B cell (primary cell): ENCODE results near the gene ZNF648. TPM values are rescaled to one million over a fixed set of nuclear protein-coding genes. Genes with fewer than 3 reads are reported as not detected.

ENCODE experiments used
- ATAC-seq: fragments of 200-7000 bp; cut with Tn5 transposase; one replicate; pipeline ENCODE4 v1.10.0; 2021; ENCODE audit warnings: low read depth, mild to moderate bottlenecking, moderate number of reproducible peaks, moderate library complexity
- CTCF ChIA-PET: fragments of 350-600 bp; sonication (Branson Sonifier 250); formaldehyde crosslinking; loops from one replicate; lab custom pipeline; 2021; ENCODE audit warnings: antibody characterized with exemption, inconsistent platforms; lab: Charles Lee
- POLR2A ChIA-PET: fragments of 350-600 bp; sonication (Branson Sonifier 250); formaldehyde crosslinking; loops from one replicate; lab custom pipeline; 2021; ENCODE audit warnings: antibody characterized with exemption; lab: Charles Lee
- DNase-seq: peaks from one replicate; pipeline ENCODE4 v3.0.0; 2013
- H2AFZ ChIP-seq: 2 replicates; pipeline ENCODE4 v1.6.1; 2012; ENCODE audit warnings: mild to moderate bottlenecking, low read depth, low read length; ENCODE audit not compliant: insufficient read depth, poor library complexity, severe bottlenecking
- H3K27ac ChIP-seq, 2 donors: 1 replicate in 1 of 2; 2 replicates in 1 of 2; pipeline ENCODE4 v1.5.1; 2012 to 2013; ENCODE audit warnings: low read length in 2 of 2, mild to moderate bottlenecking in 2 of 2, moderate library complexity in 1 of 2
- H3K27me3 ChIP-seq, 4 experiments: fragments of 200-600 bp in 1 of 4; sonication (generic) in 1 of 4; replicated peaks in 1 of 4; 1 replicate in 2 of 4; 2 replicates in 2 of 4; pipeline versions ENCODE4 v1.6.1 to v1.7.0; 2013 to 2016; ENCODE audit warnings: low read length in 3 of 4, mild to moderate bottlenecking in 2 of 4, mixed read lengths in 1 of 4, moderate library complexity in 1 of 4; ENCODE audit not compliant: insufficient read depth in 4 of 4, control insufficient read depth in 3 of 4; ENCODE audit errors: control extremely low read depth in 1 of 4
- H3K36me3 ChIP-seq, 2 experiments: replicated peaks in 1 of 2; 1 replicate in 1 of 2; 2 replicates in 1 of 2; pipeline versions ENCODE4 v1.6.1 to v1.7.1; 2013; ENCODE audit warnings: low read length in 1 of 2; ENCODE audit not compliant: insufficient read depth in 2 of 2, control insufficient read depth in 1 of 2; ENCODE audit errors: control extremely low read depth in 1 of 2, extremely low read depth in 1 of 2
- H3K4me1 ChIP-seq, 2 donors: fragments of 200-600 bp in 1 of 2; sonication (generic) in 1 of 2; 1 replicate in 1 of 2; 2 replicates in 1 of 2; pipeline versions ENCODE4 v1.5.1 to v1.6.1; 2013 to 2017; ENCODE audit warnings: low read length in 2 of 2; ENCODE audit not compliant: control insufficient read depth in 2 of 2, insufficient read depth in 2 of 2
- H3K4me2 ChIP-seq: replicated peaks from 2 replicates; pipeline ENCODE3; 2012; ENCODE audit warnings: mild to moderate bottlenecking, low read depth, low read length; ENCODE audit not compliant: poor library complexity, severe bottlenecking
- H3K4me3 ChIP-seq, 5 experiments: fragments of 200-600 bp in 1 of 5; sonication (generic) in 1 of 5; 1 replicate in 3 of 5; 2 replicates in 2 of 5; pipeline versions ENCODE4 v1.5.1 to v1.7.0; 2011 to 2016; ENCODE audit warnings: low read length in 4 of 5, mild to moderate bottlenecking in 4 of 5, low read depth in 2 of 5, control low read depth in 1 of 5, moderate library complexity in 1 of 5; ENCODE audit not compliant: insufficient read depth in 1 of 5; ENCODE audit errors: control extremely low read depth in 1 of 5, extremely low read depth in 1 of 5
- H3K79me2 ChIP-seq: fragments of 200-600 bp; sonication (generic); one replicate; pipeline ENCODE4 v1.6.0; 2016; ENCODE audit warnings: low read length; ENCODE audit not compliant: control insufficient read depth, insufficient read depth
- H3K9ac ChIP-seq: fragments of 200-600 bp; sonication (generic); 2 replicates; pipeline ENCODE4 v1.6.1; 2017; ENCODE audit warnings: mild to moderate bottlenecking, low read length, moderate library complexity
- H3K9me3 ChIP-seq, 3 donors: one replicate each; pipeline versions ENCODE4 v1.6.1 to v1.7.1; 2013; ENCODE audit warnings: low read length in 2 of 3; ENCODE audit not compliant: control insufficient read depth in 2 of 3, insufficient read depth in 1 of 3; ENCODE audit errors: control extremely low read depth in 1 of 3
- H4K20me1 ChIP-seq: 2 replicates; pipeline ENCODE4 v1.6.0; 2012; ENCODE audit warnings: mild to moderate bottlenecking, low read length; ENCODE audit not compliant: insufficient read depth, control insufficient read depth, poor library complexity, severe bottlenecking
- H3K27ac Mint-ChIP-seq: one replicate; pipeline ENCODE4 v1.8.0; 2021; ENCODE audit warnings: mixed read lengths
- H3K27me3 Mint-ChIP-seq: one replicate; pipeline ENCODE4 v1.8.0; 2021; ENCODE audit warnings: mixed read lengths
- H3K4me1 Mint-ChIP-seq: one replicate; pipeline ENCODE4 v1.8.0; 2021; ENCODE audit warnings: mixed read lengths
- H3K4me3 Mint-ChIP-seq: one replicate; pipeline ENCODE4 v1.8.0; 2021; ENCODE audit warnings: mixed read lengths
- H3K9me3 Mint-ChIP-seq: one replicate; pipeline ENCODE4 v1.8.0; 2022; ENCODE audit warnings: mixed read lengths; ENCODE audit not compliant: insufficient read depth
- EZH2 ChIP-seq: IDR thresholded peaks from 2 replicates; pipeline ENCODE4 v1.6.1; 2012; ENCODE audit warnings: borderline replicate concordance, low read depth, mild to moderate bottlenecking, moderate library complexity, low read length; ENCODE audit not compliant: insufficient read depth, poor library complexity, severe bottlenecking
- WGBS: methylation state at CpG from one replicate; pipeline ENCODE4 v1.1.5; 2013; ENCODE audit warnings: missing lambda C conversion rate; ENCODE audit not compliant: insufficient coverage; 5-methylcytosine and 5-hydroxymethylcytosine counted together
- intact Hi-C: fragments of 100-400 bp; cut with micrococcal nuclease; formaldehyde crosslinking; loops from one replicate; pipeline ENCODE4 v1.10.0; 2022
- polyA plus RNA-seq: library from polyadenylated mRNA; depleted of rRNA; stranded (reverse); fragments of >200 nt; gene quantifications from 2 replicates; pipeline ENCODE4 v1.2.3, GENCODE V29; 2012
- total RNA-seq, 2 donors: library from RNA; stranded (reverse); fragments of 120-200 nt in 1 of 2; gene quantifications; 1 replicate in 1 of 2; 2 replicates in 1 of 2; pipeline versions ENCODE4 v1.2.3 to v1.2.4, GENCODE V29; 2013 to 2022
- TF ChIP-seq, protein P1 (sequence below): fragments of 200-600 bp; IDR thresholded peaks from one replicate; pipeline ENCODE4 v1.8.0; 2022; ENCODE audit warnings: antibody characterized with exemption, mild to moderate bottlenecking

Gene ZNF648
- total and polyA plus RNA-seq, 2 donors (not counting 1 experiment from before 2014, with no cell fraction given), result not detected

GRCh38 chr1:182052355-182052754 is 9.2 kb downstream of the ZNF648 start:
- no peak overlapping the region for H3K27ac Mint-ChIP-seq
- no peak overlapping the region for H3K4me2 ChIP-seq
- ATAC-seq, result no peak

GRCh38 chr1:182051938-182052337 is 9.6 kb downstream of the ZNF648 start:
- Histone ChIP-seq H3K4me1 (no peaks in the 10 kb centered on the region), H3K9me3 (no peaks in the 10 kb centered on the region), H3K36me3 (no peaks in the 10 kb centered on the region), H3K27me3 (peaks cover 0 to 10% (median 3%) of the 10 kb centered on the region in 4 experiments), H3K79me2 (no peaks in the 10 kb centered on the region), H3K4me2 (no peak overlapping the region), H4K20me1 (no peaks in the 10 kb centered on the region), H3K27ac (no peak overlapping the region), H2AFZ (no peak overlapping the region), H3K4me3 (no peak overlapping the region), H3K9ac (no peak overlapping the region)
- no peaks in the 10 kb centered on the region for H3K4me1 Mint-ChIP-seq
- ChIA-PET POLR2A (no interaction called here), CTCF (interaction anchor here (5.4 kb wide), 1 partner anchor 573 kb away, joined by 82 read pairs; no protein-coding TSS in a partner anchor)
- peaks cover 19% of the 10 kb centered on the region for H3K27me3 Mint-ChIP-seq
- H3K9me3 Mint-ChIP-seq, result no peaks in the 10 kb centered on the region
- intact Hi-C loops, result no loop called here
- H3K27ac Mint-ChIP-seq, result no peak overlapping the region
- WGBS, result no CpG with 5 or more reads among the region's 1 CpG
- DNase-seq, result no peak
- no peak for ATAC-seq
- TF ChIP-seq EZH2, result no peak
- TF ChIP-seq, protein P1, sequence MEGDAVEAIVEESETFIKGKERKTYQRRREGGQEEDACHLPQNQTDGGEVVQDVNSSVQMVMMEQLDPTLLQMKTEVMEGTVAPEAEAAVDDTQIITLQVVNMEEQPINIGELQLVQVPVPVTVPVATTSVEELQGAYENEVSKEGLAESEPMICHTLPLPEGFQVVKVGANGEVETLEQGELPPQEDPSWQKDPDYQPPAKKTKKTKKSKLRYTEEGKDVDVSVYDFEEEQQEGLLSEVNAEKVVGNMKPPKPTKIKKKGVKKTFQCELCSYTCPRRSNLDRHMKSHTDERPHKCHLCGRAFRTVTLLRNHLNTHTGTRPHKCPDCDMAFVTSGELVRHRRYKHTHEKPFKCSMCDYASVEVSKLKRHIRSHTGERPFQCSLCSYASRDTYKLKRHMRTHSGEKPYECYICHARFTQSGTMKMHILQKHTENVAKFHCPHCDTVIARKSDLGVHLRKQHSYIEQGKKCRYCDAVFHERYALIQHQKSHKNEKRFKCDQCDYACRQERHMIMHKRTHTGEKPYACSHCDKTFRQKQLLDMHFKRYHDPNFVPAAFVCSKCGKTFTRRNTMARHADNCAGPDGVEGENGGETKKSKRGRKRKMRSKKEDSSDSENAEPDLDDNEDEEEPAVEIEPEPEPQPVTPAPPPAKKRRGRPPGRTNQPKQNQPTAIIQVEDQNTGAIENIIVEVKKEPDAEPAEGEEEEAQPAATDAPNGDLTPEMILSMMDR, result no peak
- no peak overlapping the region for H3K4me3 Mint-ChIP-seq

More at GRCh38 chr1:182052355-182052754, 9.2 kb downstream of the ZNF648 start:
- no peak overlapping the region for H2AFZ ChIP-seq
- H3K27me3 ChIP-seq, result peaks cover 0 to 12% (median 3%) of the 10 kb centered on the region in 4 experiments
- intact Hi-C loops, result no loop called here
- no peak for TF ChIP-seq EZH2
- TF ChIP-seq, protein P1, result no peak
- whole genome bisulfite sequencing, result 96% methylated on average over 2 of the region's 2 CpGs
- H3K9ac ChIP-seq, result no peak overlapping the region
- H3K4me1 ChIP-seq, result no peaks in the 10 kb centered on the region
- Mint-ChIP-seq H3K27me3 (peaks cover 19% of the 10 kb centered on the region), H3K9me3 (no peaks in the 10 kb centered on the region), H3K4me3 (no peak overlapping the region), H3K4me1 (no peaks in the 10 kb centered on the region)
- POLR2A ChIA-PET, result no interaction called here
- H4K20me1 ChIP-seq, result no peaks in the 10 kb centered on the region
- H3K79me2 ChIP-seq, result no peaks in the 10 kb centered on the region
- H3K36me3 ChIP-seq, result no peaks in the 10 kb centered on the region
- no peak overlapping the region for H3K4me3 ChIP-seq
- CTCF ChIA-PET, result interaction anchor here (5.4 kb wide), 1 partner anchor 573 kb away, joined by 82 read pairs; no protein-coding TSS in a partner anchor
- H3K9me3 ChIP-seq, result no peaks in the 10 kb centered on the region
- no peak for DNase-seq
- H3K27ac ChIP-seq, result no peak overlapping the region
